GM12892 (cell line): ENCODE results near the gene SPTBN1.

ENCODE experiments used
- POLR2A ChIP-seq: IDR thresholded peaks from 2 replicates; pipeline ENCODE4 v1.6.1; 2011; ENCODE audit warnings: low read depth, low read length, control low read depth
- POLR2AphosphoS5 ChIP-seq: IDR thresholded peaks from 2 replicates; pipeline ENCODE4 v1.6.1; 2011; ENCODE audit warnings: low read depth, low read length, control low read depth

GRCh38 chr2:54513363-54513715 is 57.2 kb downstream of the SPTBN1 start:
- no peak for TF ChIP-seq POLR2A
- TF ChIP-seq POLR2AphosphoS5: no peak
